ENCODE data around the gene MYO1D. TPM values are rescaled to one million over a fixed set of nuclear protein-coding genes. Genes with fewer than 3 reads are reported as not detected.

The MYO1D gene
- polyA plus RNA-seq, 4 donors = 25.5 to 33.1 (median 27.6) TPM

- DNase-seq (ENCODE audit: low read depth in 4 of 4, low spot score in 2 of 4) = no peak
These were observed 14.9 kb downstream of the MYO1D start for GRCh38 chr17:32861981-32862380.

GRCh38 chr17:32859857-32860525 lies 16.9 kb downstream of the MYO1D start:
- DNase-seq (ENCODE audit: low read depth in 4 of 4, low spot score in 2 of 4) = no peak

GRCh38 chr17:32855620-32856019 lies 21.3 kb downstream of the MYO1D start:
- DNase-seq (ENCODE audit: low read depth in 4 of 4, low spot score in 2 of 4) = no peak

GRCh38 chr17:32854832-32855389 lies 22.0 kb downstream of the MYO1D start:
- DNase-seq (ENCODE audit: low read depth in 4 of 4, low spot score in 2 of 4) = no peak

- no peak for DNase-seq (ENCODE audit: low read depth in 4 of 4, low spot score in 2 of 4)
These were observed 22.7 kb downstream of the MYO1D start for GRCh38 chr17:32854207-32854606.

GRCh38 chr17:32852811-32853210 lies 24.1 kb downstream of the MYO1D start:
- DNase-seq (ENCODE audit: low read depth in 4 of 4, low spot score in 2 of 4) = no peak

- DNase-seq (ENCODE audit: low read depth in 4 of 4, low spot score in 2 of 4) = no peak
These were observed 27.0 kb downstream of the MYO1D start for GRCh38 chr17:32849879-32850278.

GRCh38 chr17:32847977-32848376 lies 28.9 kb downstream of the MYO1D start:
- no peak for DNase-seq (ENCODE audit: low read depth in 4 of 4, low spot score in 2 of 4)

GRCh38 chr17:32846143-32846542 lies 30.8 kb downstream of the MYO1D start:
- DNase-seq (ENCODE audit: low read depth in 4 of 4, low spot score in 2 of 4) = no peak

GRCh38 chr17:32840241-32840640 lies 36.7 kb downstream of the MYO1D start:
- DNase-seq (ENCODE audit: low read depth in 4 of 4, low spot score in 2 of 4) = no peak

- no peak for DNase-seq (ENCODE audit: low read depth in 4 of 4, low spot score in 2 of 4)
These were observed 40.4 kb downstream of the MYO1D start for GRCh38 chr17:32836527-32836926.

- DNase-seq (ENCODE audit: low read depth in 4 of 4, low spot score in 2 of 4) = no peak
These were observed 41.6 kb downstream of the MYO1D start for GRCh38 chr17:32835291-32835761.

GRCh38 chr17:32834104-32834503 lies 42.8 kb downstream of the MYO1D start:
- DNase-seq (ENCODE audit: low read depth in 4 of 4, low spot score in 2 of 4) = no peak

GRCh38 chr17:32833526-32833925 lies 43.4 kb downstream of the MYO1D start:
- no peak for DNase-seq (ENCODE audit: low read depth in 4 of 4, low spot score in 2 of 4)

GRCh38 chr17:32833076-32833475 lies 43.8 kb downstream of the MYO1D start:
- DNase-seq (ENCODE audit: low read depth in 4 of 4, low spot score in 2 of 4) = no peak

GRCh38 chr17:32831627-32832243 lies 45.2 kb downstream of the MYO1D start:
- DNase-seq (ENCODE audit: low read depth in 4 of 4, low spot score in 2 of 4) = no peak

GRCh38 chr17:32831223-32831622 lies 45.7 kb downstream of the MYO1D start:
- DNase-seq (ENCODE audit: low read depth in 4 of 4, low spot score in 2 of 4) = no peak

GRCh38 chr17:32828822-32829221 lies 48.1 kb downstream of the MYO1D start:
- no peak for DNase-seq (ENCODE audit: low read depth in 4 of 4, low spot score in 2 of 4)

GRCh38 chr17:32827227-32827626 lies 49.7 kb downstream of the MYO1D start:
- no peak for DNase-seq (ENCODE audit: low read depth in 4 of 4, low spot score in 2 of 4)

- no peak for DNase-seq (ENCODE audit: low read depth in 4 of 4, low spot score in 2 of 4)
These were observed 50.8 kb downstream of the MYO1D start for GRCh38 chr17:32826076-32826475.

- DNase-seq (ENCODE audit: low read depth in 4 of 4, low spot score in 2 of 4) = no peak
These were observed 52.6 kb downstream of the MYO1D start for GRCh38 chr17:32824334-32824733.

GRCh38 chr17:32822996-32823395 lies 53.9 kb downstream of the MYO1D start:
- DNase-seq (ENCODE audit: low read depth in 4 of 4, low spot score in 2 of 4) = no peak

Measured in left renal cortex interstitium (tissue), 4 donors.